GM12873 (cell line): ENCODE data around the gene DDAH1.

Experiments used
- CTCF ChIP-seq: IDR thresholded peaks from 2 replicates; pipeline ENCODE4 v1.5.1; 2012; ENCODE audit warnings: low read depth, mild to moderate bottlenecking, moderate library complexity, low read length, control low read depth; ENCODE audit not compliant: insufficient read depth; ENCODE audit errors: missing control alignments

DDAH1 gene

GRCh38 chr1:85363092-85363491 is 101.9 kb downstream of the DDAH1 start:
- TF ChIP-seq CTCF: no peak

GRCh38 chr1:85361606-85362296 is 103.2 kb downstream of the DDAH1 start:
- TF ChIP-seq CTCF: no peak

- no peak for TF ChIP-seq CTCF
Observed at GRCh38 chr1:85360730-85361493, 104.0 kb downstream of the DDAH1 start.

GRCh38 chr1:85359874-85360721 is 104.9 kb downstream of the DDAH1 start:
- no peak for TF ChIP-seq CTCF

GRCh38 chr1:85358702-85359438 is 106.1 kb downstream of the DDAH1 start:
- no peak for TF ChIP-seq CTCF

GRCh38 chr1:85357817-85358216 is 107.1 kb downstream of the DDAH1 start:
- TF ChIP-seq CTCF: no peak
